ENCODE data around the gene ACTRT3. TPM values are rescaled to one million over a fixed set of nuclear protein-coding genes. Genes with fewer than 3 reads are reported as not detected.

The ACTRT3 gene
- total RNA-seq, 1 experiment from 2014 or later, result 1.7 TPM

DNA sequence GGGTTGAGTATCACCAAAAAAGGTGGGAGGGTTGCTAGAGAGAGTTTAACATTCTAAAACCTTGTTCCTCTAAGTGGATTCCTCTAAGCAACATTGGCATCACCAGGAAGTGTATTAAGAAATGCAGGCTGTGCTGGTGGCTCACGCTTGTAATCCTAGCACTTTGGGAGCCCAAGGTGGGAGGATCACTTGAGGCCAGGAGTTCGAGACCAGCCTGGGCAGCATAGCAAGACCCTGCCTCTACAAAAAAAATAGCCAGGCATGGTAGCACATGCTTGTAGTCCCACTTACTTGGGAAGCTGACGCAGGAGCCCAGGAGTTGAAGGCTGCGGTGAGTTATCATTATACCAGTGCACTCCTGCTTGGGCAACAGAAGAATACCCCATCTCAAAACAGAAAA is 8.5 kb upstream of the ACTRT3 start:
- in situ Hi-C loops (cut with HindIII; ENCODE audit: low pct_unique_long_range_greater_than_20kb, low sequenced_read_pairs) (no loop called here), intact Hi-C loops (cut with micrococcal nuclease; ENCODE audit: unreplicated experiment) (no loop called here)
- Histone ChIP-seq H3K27me3 (ENCODE audit: control insufficient read depth, insufficient read depth, low read length) (no peaks in the 10 kb centered on the region), H3K27ac (ENCODE audit: low read length) (no peak overlapping the region), H3K4me1 (ENCODE audit: control insufficient read depth, insufficient read depth, low read length) (peaks cover 9% of the 10 kb centered on the region), H3K36me3 (ENCODE audit: control insufficient read depth, insufficient read depth, low read length) (peaks cover 54% of the 10 kb centered on the region), H3K4me3 (ENCODE audit: low read depth in 2 of 2, low read length in 2 of 2) (no peak overlapping the region), H3K9me3 (ENCODE audit: control insufficient read depth, insufficient read depth, low read depth, low read length) (no peaks in the 10 kb centered on the region)
- ATAC-seq, result no peak
- ChIA-PET CTCF (no interaction called here), POLR2A (no interaction called here)
- BruUV-seq (replicated peaks), result no TSS peak
- TF ChIP-seq TCF7L2 (IDR thresholded peaks at IDR 0.05; ENCODE audit: low read depth, low read length), result no peak
- TF ChIP-seq, protein P1, sequence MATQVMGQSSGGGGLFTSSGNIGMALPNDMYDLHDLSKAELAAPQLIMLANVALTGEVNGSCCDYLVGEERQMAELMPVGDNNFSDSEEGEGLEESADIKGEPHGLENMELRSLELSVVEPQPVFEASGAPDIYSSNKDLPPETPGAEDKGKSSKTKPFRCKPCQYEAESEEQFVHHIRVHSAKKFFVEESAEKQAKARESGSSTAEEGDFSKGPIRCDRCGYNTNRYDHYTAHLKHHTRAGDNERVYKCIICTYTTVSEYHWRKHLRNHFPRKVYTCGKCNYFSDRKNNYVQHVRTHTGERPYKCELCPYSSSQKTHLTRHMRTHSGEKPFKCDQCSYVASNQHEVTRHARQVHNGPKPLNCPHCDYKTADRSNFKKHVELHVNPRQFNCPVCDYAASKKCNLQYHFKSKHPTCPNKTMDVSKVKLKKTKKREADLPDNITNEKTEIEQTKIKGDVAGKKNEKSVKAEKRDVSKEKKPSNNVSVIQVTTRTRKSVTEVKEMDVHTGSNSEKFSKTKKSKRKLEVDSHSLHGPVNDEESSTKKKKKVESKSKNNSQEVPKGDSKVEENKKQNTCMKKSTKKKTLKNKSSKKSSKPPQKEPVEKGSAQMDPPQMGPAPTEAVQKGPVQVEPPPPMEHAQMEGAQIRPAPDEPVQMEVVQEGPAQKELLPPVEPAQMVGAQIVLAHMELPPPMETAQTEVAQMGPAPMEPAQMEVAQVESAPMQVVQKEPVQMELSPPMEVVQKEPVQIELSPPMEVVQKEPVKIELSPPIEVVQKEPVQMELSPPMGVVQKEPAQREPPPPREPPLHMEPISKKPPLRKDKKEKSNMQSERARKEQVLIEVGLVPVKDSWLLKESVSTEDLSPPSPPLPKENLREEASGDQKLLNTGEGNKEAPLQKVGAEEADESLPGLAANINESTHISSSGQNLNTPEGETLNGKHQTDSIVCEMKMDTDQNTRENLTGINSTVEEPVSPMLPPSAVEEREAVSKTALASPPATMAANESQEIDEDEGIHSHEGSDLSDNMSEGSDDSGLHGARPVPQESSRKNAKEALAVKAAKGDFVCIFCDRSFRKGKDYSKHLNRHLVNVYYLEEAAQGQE (IDR thresholded peaks at IDR 0.05; ENCODE audit: insufficient read depth in 1 of 2, low read depth in 2 of 2, low read length in 1 of 2), result no peak
- TF ChIP-seq, protein P2, sequence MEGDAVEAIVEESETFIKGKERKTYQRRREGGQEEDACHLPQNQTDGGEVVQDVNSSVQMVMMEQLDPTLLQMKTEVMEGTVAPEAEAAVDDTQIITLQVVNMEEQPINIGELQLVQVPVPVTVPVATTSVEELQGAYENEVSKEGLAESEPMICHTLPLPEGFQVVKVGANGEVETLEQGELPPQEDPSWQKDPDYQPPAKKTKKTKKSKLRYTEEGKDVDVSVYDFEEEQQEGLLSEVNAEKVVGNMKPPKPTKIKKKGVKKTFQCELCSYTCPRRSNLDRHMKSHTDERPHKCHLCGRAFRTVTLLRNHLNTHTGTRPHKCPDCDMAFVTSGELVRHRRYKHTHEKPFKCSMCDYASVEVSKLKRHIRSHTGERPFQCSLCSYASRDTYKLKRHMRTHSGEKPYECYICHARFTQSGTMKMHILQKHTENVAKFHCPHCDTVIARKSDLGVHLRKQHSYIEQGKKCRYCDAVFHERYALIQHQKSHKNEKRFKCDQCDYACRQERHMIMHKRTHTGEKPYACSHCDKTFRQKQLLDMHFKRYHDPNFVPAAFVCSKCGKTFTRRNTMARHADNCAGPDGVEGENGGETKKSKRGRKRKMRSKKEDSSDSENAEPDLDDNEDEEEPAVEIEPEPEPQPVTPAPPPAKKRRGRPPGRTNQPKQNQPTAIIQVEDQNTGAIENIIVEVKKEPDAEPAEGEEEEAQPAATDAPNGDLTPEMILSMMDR (IDR thresholded peaks at IDR 0.05), result no peak
- TF ChIP-seq POLR2AphosphoS5 (IDR thresholded peaks at IDR 0.05; ENCODE audit: low read depth, low read length), result no peak
- TF ChIP-seq SIN3A (IDR thresholded peaks at IDR 0.05; ENCODE audit: borderline replicate concordance, insufficient read depth, low read depth, low read length), result no peak
- DNase-seq (ENCODE audit: low read depth, low spot score), result no peak

DNA sequence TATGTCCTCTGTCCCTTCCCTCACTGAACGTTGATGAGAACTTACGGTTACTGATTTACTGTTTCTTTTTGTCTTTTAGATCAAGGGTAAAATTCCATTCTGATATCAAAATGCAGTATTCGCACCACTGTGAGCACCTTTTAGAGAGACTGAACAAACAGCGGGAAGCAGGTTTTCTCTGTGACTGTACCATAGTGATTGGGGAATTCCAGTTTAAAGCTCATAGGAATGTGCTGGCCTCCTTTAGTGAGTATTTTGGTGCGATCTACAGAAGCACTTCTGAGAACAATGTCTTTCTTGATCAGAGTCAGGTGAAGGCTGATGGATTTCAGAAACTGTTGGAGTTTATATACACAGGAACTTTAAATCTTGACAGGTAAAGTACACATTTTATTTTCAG is 4.8 kb upstream of the ACTRT3 start:
- ChIA-PET POLR2A (no interaction called here), CTCF (no interaction called here)
- TF ChIP-seq POLR2AphosphoS5 (IDR thresholded peaks at IDR 0.05; ENCODE audit: low read depth, low read length), result no peak
- no peak for TF ChIP-seq TCF7L2 (IDR thresholded peaks at IDR 0.05; ENCODE audit: low read depth, low read length)
- TF ChIP-seq SIN3A (IDR thresholded peaks at IDR 0.05; ENCODE audit: borderline replicate concordance, insufficient read depth, low read depth, low read length), result no peak
- TF ChIP-seq, protein P1 (IDR thresholded peaks at IDR 0.05; ENCODE audit: insufficient read depth in 1 of 2, low read depth in 2 of 2, low read length in 1 of 2), result no peak
- TF ChIP-seq, protein P2 (IDR thresholded peaks at IDR 0.05), result no peak
- Histone ChIP-seq H3K36me3 (ENCODE audit: control insufficient read depth, insufficient read depth, low read length) (peaks cover 29% of the 10 kb centered on the region), H3K27me3 (ENCODE audit: control insufficient read depth, insufficient read depth, low read length) (no peaks in the 10 kb centered on the region), H3K4me1 (ENCODE audit: control insufficient read depth, insufficient read depth, low read length) (peaks cover 9% of the 10 kb centered on the region), H3K27ac (ENCODE audit: low read length) (peak overlapping the region; percentile 97), H3K9me3 (ENCODE audit: control insufficient read depth, insufficient read depth, low read depth, low read length) (no peaks in the 10 kb centered on the region), H3K4me3 (ENCODE audit: low read depth in 2 of 2, low read length in 2 of 2) (peak overlapping the region; percentile 90 to 98)
- ATAC-seq (no peak), DNase-seq (ENCODE audit: low read depth, low spot score) (no peak)
- in situ Hi-C loops (cut with HindIII; ENCODE audit: low pct_unique_long_range_greater_than_20kb, low sequenced_read_pairs) (no loop called here), intact Hi-C loops (cut with micrococcal nuclease; ENCODE audit: unreplicated experiment) (no loop called here)
- BruUV-seq (replicated peaks), result TSS peak; percentile 58
